Adrenal gland (tissue), 12 donors: ENCODE results near the gene GATA6. TPM values are rescaled to one million over a fixed set of nuclear protein-coding genes. Genes with fewer than 3 reads are reported as not detected.

Experiments
- DNase-seq, 7 donors: peaks; one replicate each; pipeline ENCODE4 v3.0.0-alpha.2; 2019 to 2020
- H3K27ac ChIP-seq, 5 donors: fragments of 200-600 bp; sonication (generic) in 4 of 5; 1 replicate in 3 of 5; 2 replicates in 2 of 5; pipeline versions ENCODE4 v1.5.1 to v1.8.0; 2016 to 2020; ENCODE audit warnings: mild to moderate bottlenecking in 1 of 5
- H3K27me3 ChIP-seq: fragments of 200-600 bp; 2 replicates; pipeline ENCODE4 v1.8.0; 2021
- H3K36me3 ChIP-seq, 2 donors: fragments of 200-600 bp; replicated peaks in 1 of 2; 1 replicate in 1 of 2; 2 replicates in 1 of 2; pipeline versions ENCODE4 v1.5.1 to v1.8.0; 2018 to 2022
- H3K4me1 ChIP-seq, 2 donors: fragments of 200-600 bp; replicated peaks in 1 of 2; 1 replicate in 1 of 2; 2 replicates in 1 of 2; pipeline versions ENCODE4 v1.5.1 to v1.8.0; 2018 to 2021
- H3K4me3 ChIP-seq, 4 donors: fragments of 200-600 bp; sonication (generic) in 3 of 4; one replicate each; pipeline ENCODE4 v1.5.1; 2016 to 2018
- H3K9me3 ChIP-seq, 3 donors: fragments of 200-600 bp; sonication (generic) in 1 of 3; replicated peaks in 1 of 3; 1 replicate in 2 of 3; 2 replicates in 1 of 3; pipeline versions ENCODE4 v1.5.1 to v1.8.0; 2016 to 2021
- POLR2A ChIP-seq, 2 donors: fragments of 450-650 bp; IDR thresholded peaks; one replicate each; pipeline ENCODE4 v1.6.1; 2017; ENCODE audit warnings: antibody characterized with exemption in 2 of 2, mild to moderate bottlenecking in 2 of 2, moderate library complexity in 1 of 2
- WGBS, 4 donors: extraction: QIAGEN DNeasy Blood & Tissue Kit in 2 of 4; methylation state at CpG; one replicate each; pipeline versions ENCODE4 v1.1.5 to v1.1.7; 2013 to 2017; 5-methylcytosine and 5-hydroxymethylcytosine counted together
- intact Hi-C, 2 donors: fragments of 100-400 bp; cut with DNase I; formaldehyde crosslinking; loops; one replicate each; pipeline versions ENCODE4 v1.14.1 to v1.15.0; 2022 to 2023
- polyA plus RNA-seq, 3 donors: library from polyadenylated mRNA; stranded (reverse); fragments of 200-250 nt in 2 of 3; fragments of 350-450 nt in 1 of 3; fragmentation: Illumina TruSeq in 1 of 3; extraction: RNeasy Lipid Tissue Mini Kit (QIAGEN cat#74804) in 1 of 3; gene quantifications; one replicate each; pipeline ENCODE4 v1.2.3, GENCODE V29; 2013 to 2014
- total RNA-seq, 9 donors: library from RNA; depleted of rRNA in 4 of 9; stranded (reverse); fragments of >200 nt in 4 of 9; fragments of 120-200 nt in 1 of 9; fragmentation: NEBNext Ultra II Directional in 1 of 9; extraction: Animal tissue kit (Norgen Biotek cat#: 25700) in 1 of 9; gene quantifications; one replicate each; pipeline versions ENCODE4 v1.1.0 to v1.2.4, GENCODE V29; 2013 to 2023
- TF ChIP-seq, protein P1 (sequence below), 6 experiments: fragments of 450-650 bp in 4 of 6; fragments of 200-600 bp in 2 of 6; sonication (generic) in 1 of 6; IDR thresholded peaks; 1 replicate in 5 of 6; 2 replicates in 1 of 6; pipeline versions ENCODE4 v1.5.1 to v1.8.0; 2016 to 2021; ENCODE audit warnings: antibody characterized with exemption in 6 of 6, mild to moderate bottlenecking in 2 of 6, moderate library complexity in 1 of 6
- donor health status: healthy with polysubstance abuse.
- donor health status: Bipolar disorder and iron deficiency.
- donor health status: DM: yes; HTN: yes; CAD: no.
- donor health status: DM: no; HTN: no; CAD: no.
- donor health status: DM: no; HTN: no; CAD: no.
- donor health status: DM: yes; HTN: yes; CAD: no.

The GATA6 gene
- total and polyA plus RNA-seq, 12 donors: 31.3 to 222 (median 135) TPM

- intact Hi-C loops: no loop called here
- DNase-seq: no peak
- Histone ChIP-seq H3K4me3 (no peak overlapping the region), H3K27me3 (no peaks in the 10 kb centered on the region), H3K27ac (peak overlapping the region in 2 of 5 donors; percentile 67 to 72), H3K9me3 (no peaks in the 10 kb centered on the region), H3K4me1 (peaks cover 21 to 68% of the 10 kb centered on the region in 2 donors), H3K36me3 (peaks cover 0 to 33% of the 10 kb centered on the region in 2 donors)
- TF ChIP-seq, protein P1, sequence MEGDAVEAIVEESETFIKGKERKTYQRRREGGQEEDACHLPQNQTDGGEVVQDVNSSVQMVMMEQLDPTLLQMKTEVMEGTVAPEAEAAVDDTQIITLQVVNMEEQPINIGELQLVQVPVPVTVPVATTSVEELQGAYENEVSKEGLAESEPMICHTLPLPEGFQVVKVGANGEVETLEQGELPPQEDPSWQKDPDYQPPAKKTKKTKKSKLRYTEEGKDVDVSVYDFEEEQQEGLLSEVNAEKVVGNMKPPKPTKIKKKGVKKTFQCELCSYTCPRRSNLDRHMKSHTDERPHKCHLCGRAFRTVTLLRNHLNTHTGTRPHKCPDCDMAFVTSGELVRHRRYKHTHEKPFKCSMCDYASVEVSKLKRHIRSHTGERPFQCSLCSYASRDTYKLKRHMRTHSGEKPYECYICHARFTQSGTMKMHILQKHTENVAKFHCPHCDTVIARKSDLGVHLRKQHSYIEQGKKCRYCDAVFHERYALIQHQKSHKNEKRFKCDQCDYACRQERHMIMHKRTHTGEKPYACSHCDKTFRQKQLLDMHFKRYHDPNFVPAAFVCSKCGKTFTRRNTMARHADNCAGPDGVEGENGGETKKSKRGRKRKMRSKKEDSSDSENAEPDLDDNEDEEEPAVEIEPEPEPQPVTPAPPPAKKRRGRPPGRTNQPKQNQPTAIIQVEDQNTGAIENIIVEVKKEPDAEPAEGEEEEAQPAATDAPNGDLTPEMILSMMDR (IDR thresholded peaks at IDR 0.05): no peak
- no peak for TF ChIP-seq POLR2A (IDR thresholded peaks at IDR 0.05)
- 90 to 100% (median 100%) methylated on average over 1 of the region's 1 CpG for WGBS, 4 donors
These were observed 34.8 kb downstream of the GATA6 start for GRCh38 chr18:22204214-22204536.

DNA sequence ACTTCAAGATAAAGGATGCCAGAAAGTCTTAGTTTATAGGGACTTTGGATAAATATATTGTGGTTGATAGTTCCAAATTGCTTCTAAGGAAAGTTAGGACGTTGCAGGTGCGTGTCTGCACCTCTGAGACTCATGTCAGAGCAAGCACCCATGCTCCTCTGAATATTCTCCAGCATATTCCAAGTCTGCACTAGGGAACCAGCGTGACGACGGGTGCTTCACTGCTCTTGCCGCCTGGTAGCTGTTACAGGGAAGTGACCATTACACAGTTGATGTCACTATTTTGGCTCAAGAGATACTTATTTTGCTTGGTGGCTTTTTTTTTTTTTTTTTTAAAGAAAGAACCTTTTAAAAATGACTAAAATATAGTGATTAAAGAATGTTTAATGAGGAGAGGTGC lies 35.6 kb downstream of the GATA6 start:
- H3K27me3 ChIP-seq: no peaks in the 10 kb centered on the region
- peaks cover 21 to 63% of the 10 kb centered on the region in 2 donors for H3K4me1 ChIP-seq
- H3K9me3 ChIP-seq: no peaks in the 10 kb centered on the region
- peak in 1 of 7 donors; percentile 61 for DNase-seq
- no peak overlapping the region for H3K4me3 ChIP-seq
- WGBS, 4 donors: 77 to 85% (median 80%) methylated on average over 6 of the region's 6 CpGs
- intact Hi-C loops: no loop called here
- no peak for TF ChIP-seq POLR2A (IDR thresholded peaks at IDR 0.05)
- TF ChIP-seq, protein P1 (IDR thresholded peaks at IDR 0.05): no peak
- H3K36me3 ChIP-seq: peaks cover 0 to 25% of the 10 kb centered on the region in 2 donors
- H3K27ac ChIP-seq: peak overlapping the region; percentile 9 to 76 (median 43)

- TF ChIP-seq, protein P1 (IDR thresholded peaks at IDR 0.05): no peak
- no peak for TF ChIP-seq POLR2A (IDR thresholded peaks at IDR 0.05)
- 68 to 78% (median 72%) methylated on average over 5 of the region's 5 CpGs for WGBS, 4 donors
- Histone ChIP-seq H3K4me3 (no peak overlapping the region), H3K27me3 (no peaks in the 10 kb centered on the region), H3K27ac (peak overlapping the region in 4 of 5 donors; percentile 26 to 76 (median 59)), H3K9me3 (no peaks in the 10 kb centered on the region), H3K36me3 (peaks cover 0 to 3% of the 10 kb centered on the region in 2 donors), H3K4me1 (peaks cover 18 to 65% of the 10 kb centered on the region in 2 donors)
- DNase-seq: peak in 3 of 7 donors; percentile 34 to 62 (median 54)
- intact Hi-C loops: no loop called here
These were observed 37.8 kb downstream of the GATA6 start for GRCh38 chr18:22207021-22207758.

DNA sequence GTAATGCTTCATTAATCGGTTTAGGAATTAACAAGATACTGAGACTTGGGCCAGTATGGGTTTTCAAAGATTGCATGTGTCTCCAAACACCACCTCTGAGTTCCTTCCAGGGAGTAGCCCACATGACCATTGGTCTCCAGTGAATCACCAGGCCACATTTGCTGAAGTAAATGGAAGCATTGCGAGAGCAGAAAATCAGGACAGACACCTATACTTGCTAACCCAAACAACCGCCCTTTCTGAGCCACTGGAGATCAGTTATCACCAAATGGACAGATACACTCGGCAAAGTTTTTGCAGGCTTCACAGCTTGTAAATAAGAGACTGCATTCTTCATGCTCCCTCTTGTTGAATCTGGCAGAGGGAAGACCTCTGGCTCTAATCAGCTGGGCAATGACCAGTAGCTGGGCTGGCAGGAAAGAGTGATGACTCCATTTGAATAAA lies 40.9 kb downstream of the GATA6 start:
- intact Hi-C loops: no loop called here
- peaks cover 4 to 52% of the 10 kb centered on the region in 2 donors for H3K4me1 ChIP-seq
- no peaks in the 10 kb centered on the region for H3K36me3 ChIP-seq
- no peaks in the 10 kb centered on the region for H3K9me3 ChIP-seq
- H3K4me3 ChIP-seq: no peak overlapping the region
- H3K27ac ChIP-seq: peak overlapping the region in 3 of 5 donors; percentile 18 to 75 (median 62)
- no peaks in the 10 kb centered on the region for H3K27me3 ChIP-seq
- 59 to 66% (median 63%) methylated on average over 4 of the region's 4 CpGs for WGBS, 4 donors
- peak in 3 of 7 donors; percentile 53 to 56 (median 54) for DNase-seq
- TF ChIP-seq POLR2A (IDR thresholded peaks at IDR 0.05): no peak
- TF ChIP-seq, protein P1 (IDR thresholded peaks at IDR 0.05): no peak
